ENCODE data around the gene KCNN3.

Gene KCNN3

DNA sequence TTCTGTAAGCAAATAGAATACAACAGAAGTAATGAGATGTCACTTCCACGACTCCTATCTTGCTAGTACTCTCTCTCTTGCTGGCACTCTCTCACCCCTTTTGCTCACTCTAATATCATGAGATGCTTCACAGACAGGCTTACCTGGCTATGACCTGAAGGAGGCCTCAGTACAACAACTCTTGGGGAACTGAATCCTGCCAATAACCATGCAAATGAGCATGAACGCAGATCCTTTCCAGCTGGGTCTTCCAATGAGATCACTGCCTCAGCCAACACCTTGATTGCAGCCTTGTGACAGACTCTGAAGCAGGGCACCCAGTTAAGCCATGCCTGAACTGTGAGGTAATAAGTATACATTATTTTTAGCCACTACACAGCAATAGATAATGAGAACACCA lies 209.0 kb downstream of the KCNN3 start:
- Histone ChIP-seq H3K9me2 (replicated peaks; ENCODE audit: insufficient read depth, low read length) (no peaks in the 10 kb centered on the region), H3K4me2 (ENCODE audit: low read depth, low read length) (no peak overlapping the region), H3K9ac (ENCODE audit: low read length) (no peak overlapping the region), H3K27me3 (replicated peaks; ENCODE audit: insufficient read depth, low read length) (no peaks in the 10 kb centered on the region; the same call in 1 of the 2 replicates), H3K36me3 (replicated peaks; ENCODE audit: insufficient read depth, low read length) (no peaks in the 10 kb centered on the region), H3K4me1 (ENCODE audit: low read length) (no peaks in the 10 kb centered on the region), H3K9me3 (replicated peaks; ENCODE audit: insufficient read depth, low read length) (no peaks in the 10 kb centered on the region), H3K4me3 (ENCODE audit: low read length) (no peak overlapping the region), H2AFZ (ENCODE audit: low read length) (no peak overlapping the region), H3F3A (ENCODE audit: insufficient read depth, low read length) (no peaks in the 10 kb centered on the region), H3K27ac (ENCODE audit: low read length) (no peak overlapping the region), H3K79me2 (ENCODE audit: low read length) (no peaks in the 10 kb centered on the region), H4K20me1 (ENCODE audit: insufficient read depth, low read length) (no peaks in the 10 kb centered on the region)
- TF ChIP-seq EZH2phosphoT487 (IDR thresholded peaks at IDR 0.05; ENCODE audit: low read length) (no peak), EZH2 (optimal IDR thresholded peaks at IDR 0.05; ENCODE audit: low read depth, low read length) (no peak)
- TF ChIP-seq, protein P1, sequence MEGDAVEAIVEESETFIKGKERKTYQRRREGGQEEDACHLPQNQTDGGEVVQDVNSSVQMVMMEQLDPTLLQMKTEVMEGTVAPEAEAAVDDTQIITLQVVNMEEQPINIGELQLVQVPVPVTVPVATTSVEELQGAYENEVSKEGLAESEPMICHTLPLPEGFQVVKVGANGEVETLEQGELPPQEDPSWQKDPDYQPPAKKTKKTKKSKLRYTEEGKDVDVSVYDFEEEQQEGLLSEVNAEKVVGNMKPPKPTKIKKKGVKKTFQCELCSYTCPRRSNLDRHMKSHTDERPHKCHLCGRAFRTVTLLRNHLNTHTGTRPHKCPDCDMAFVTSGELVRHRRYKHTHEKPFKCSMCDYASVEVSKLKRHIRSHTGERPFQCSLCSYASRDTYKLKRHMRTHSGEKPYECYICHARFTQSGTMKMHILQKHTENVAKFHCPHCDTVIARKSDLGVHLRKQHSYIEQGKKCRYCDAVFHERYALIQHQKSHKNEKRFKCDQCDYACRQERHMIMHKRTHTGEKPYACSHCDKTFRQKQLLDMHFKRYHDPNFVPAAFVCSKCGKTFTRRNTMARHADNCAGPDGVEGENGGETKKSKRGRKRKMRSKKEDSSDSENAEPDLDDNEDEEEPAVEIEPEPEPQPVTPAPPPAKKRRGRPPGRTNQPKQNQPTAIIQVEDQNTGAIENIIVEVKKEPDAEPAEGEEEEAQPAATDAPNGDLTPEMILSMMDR (IDR thresholded peaks at IDR 0.05; ENCODE audit: low read length), result peak; percentile 18
- peak; percentile 30 for DNase-seq

DNA sequence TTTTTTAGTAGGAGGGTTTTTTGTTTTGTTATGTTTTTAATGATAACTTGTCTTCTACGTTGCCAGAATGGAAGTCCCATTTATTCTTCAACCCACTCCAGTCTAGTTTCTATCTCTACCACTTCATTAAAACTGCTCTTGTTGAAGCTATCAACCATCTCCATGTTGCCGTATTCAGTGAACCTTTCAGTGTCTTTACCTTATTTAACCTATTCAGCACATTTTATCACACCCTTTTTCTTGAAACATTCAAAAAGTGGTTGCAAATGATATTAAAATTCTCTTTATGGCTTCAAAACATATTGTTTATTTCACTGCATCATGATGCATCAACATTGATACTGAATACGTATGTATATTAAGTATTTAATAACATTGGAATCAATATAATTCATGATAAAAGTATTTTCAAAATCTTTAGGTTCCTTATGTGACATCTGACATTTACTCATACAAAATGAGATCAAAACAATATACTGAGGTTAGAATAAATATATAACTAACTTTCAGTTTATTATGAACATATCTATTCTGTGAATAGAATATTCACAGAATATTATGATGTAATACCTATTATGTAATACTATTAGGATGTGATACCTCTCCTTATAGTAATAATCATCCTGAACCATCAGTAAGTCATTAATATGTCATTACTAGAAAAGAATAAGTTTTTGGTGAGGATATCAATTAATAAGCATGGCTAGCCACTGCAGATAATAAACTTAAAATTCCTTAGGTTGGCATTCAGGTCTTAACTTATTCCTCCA lies 210.1 kb downstream of the KCNN3 start:
- Histone ChIP-seq H3K9ac (ENCODE audit: low read length) (no peak overlapping the region), H2AFZ (ENCODE audit: low read length) (no peak overlapping the region), H3K79me2 (ENCODE audit: low read length) (no peaks in the 10 kb centered on the region), H3K4me3 (ENCODE audit: low read length) (no peak overlapping the region), H3K36me3 (replicated peaks; ENCODE audit: insufficient read depth, low read length) (no peaks in the 10 kb centered on the region), H3K27ac (ENCODE audit: low read length) (no peak overlapping the region), H3K9me2 (replicated peaks; ENCODE audit: insufficient read depth, low read length) (no peaks in the 10 kb centered on the region), H3K4me1 (ENCODE audit: low read length) (no peaks in the 10 kb centered on the region), H4K20me1 (ENCODE audit: insufficient read depth, low read length) (no peaks in the 10 kb centered on the region), H3K4me2 (ENCODE audit: low read depth, low read length) (no peak overlapping the region), H3F3A (ENCODE audit: insufficient read depth, low read length) (no peaks in the 10 kb centered on the region), H3K9me3 (replicated peaks; ENCODE audit: insufficient read depth, low read length) (no peaks in the 10 kb centered on the region), H3K27me3 (replicated peaks; ENCODE audit: insufficient read depth, low read length) (no peaks in the 10 kb centered on the region; the same call in 1 of the 2 replicates)
- DNase-seq, result no peak
- no peak for TF ChIP-seq EZH2 (optimal IDR thresholded peaks at IDR 0.05; ENCODE audit: low read depth, low read length)
- no peak for TF ChIP-seq EZH2phosphoT487 (IDR thresholded peaks at IDR 0.05; ENCODE audit: low read length)

DNA sequence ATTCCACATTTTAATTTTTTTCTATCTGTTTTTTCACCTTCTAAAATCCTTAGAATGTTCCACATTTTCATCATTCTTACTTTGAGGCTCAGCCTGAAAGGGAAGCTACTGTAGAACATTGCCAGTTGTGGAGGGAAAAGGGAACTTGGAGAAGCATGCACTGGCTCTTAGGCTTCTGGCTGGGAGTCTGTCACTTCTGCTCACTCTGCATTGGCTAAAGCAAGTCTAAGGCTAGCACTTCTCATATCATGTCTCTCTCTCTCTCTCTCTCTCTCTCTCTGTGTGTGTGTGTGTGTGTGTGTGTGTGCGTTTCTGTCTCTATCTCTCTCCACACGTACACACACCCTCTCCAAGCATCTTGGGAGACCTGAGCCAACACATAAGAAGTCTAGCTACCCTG lies 212.5 kb downstream of the KCNN3 start:
- Histone ChIP-seq H3K4me3 (ENCODE audit: low read length) (no peak overlapping the region), H3F3A (ENCODE audit: insufficient read depth, low read length) (no peaks in the 10 kb centered on the region), H2AFZ (ENCODE audit: low read length) (no peak overlapping the region), H3K27me3 (replicated peaks; ENCODE audit: insufficient read depth, low read length) (no peaks in the 10 kb centered on the region; the same call in 1 of the 2 replicates), H3K79me2 (ENCODE audit: low read length) (no peaks in the 10 kb centered on the region), H4K20me1 (ENCODE audit: insufficient read depth, low read length) (no peaks in the 10 kb centered on the region), H3K4me1 (ENCODE audit: low read length) (no peaks in the 10 kb centered on the region), H3K9me3 (replicated peaks; ENCODE audit: insufficient read depth, low read length) (0 out of 2 replicates have a peak, but pooled peaks cover 2% of the 10 kb centered on the region), H3K4me2 (ENCODE audit: low read depth, low read length) (no peak overlapping the region), H3K27ac (ENCODE audit: low read length) (no peak overlapping the region), H3K9me2 (replicated peaks; ENCODE audit: insufficient read depth, low read length) (no peaks in the 10 kb centered on the region), H3K9ac (ENCODE audit: low read length) (no peak overlapping the region), H3K36me3 (replicated peaks; ENCODE audit: insufficient read depth, low read length) (no peaks in the 10 kb centered on the region)
- no peak for TF ChIP-seq EZH2 (optimal IDR thresholded peaks at IDR 0.05; ENCODE audit: low read depth, low read length)
- TF ChIP-seq, protein P1 (IDR thresholded peaks at IDR 0.05; ENCODE audit: low read length), result no peak
- TF ChIP-seq EZH2phosphoT487 (IDR thresholded peaks at IDR 0.05; ENCODE audit: low read length), result no peak
- no peak for DNase-seq

DNA sequence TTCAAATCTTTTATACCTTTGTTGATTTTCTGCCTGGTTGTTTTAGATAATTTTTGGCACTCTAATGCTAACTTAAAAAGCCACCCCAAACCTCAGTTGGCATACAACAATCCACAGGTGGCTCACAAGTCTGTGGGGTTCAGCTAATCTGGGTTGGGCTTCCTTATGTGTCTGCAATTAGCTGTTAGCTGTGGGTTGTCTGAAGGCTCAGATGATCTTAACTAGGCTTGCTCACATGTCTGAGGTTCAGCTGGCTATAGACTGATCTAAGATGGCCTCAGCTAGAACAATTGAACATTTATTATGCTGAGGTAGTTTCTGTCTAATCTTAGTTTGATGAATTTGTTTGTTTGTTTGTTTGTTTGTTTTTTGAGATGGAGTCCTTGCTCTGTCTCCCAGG lies 217.2 kb downstream of the KCNN3 start:
- Histone ChIP-seq H3K9me2 (replicated peaks; ENCODE audit: insufficient read depth, low read length) (no peaks in the 10 kb centered on the region), H3K9me3 (replicated peaks; ENCODE audit: insufficient read depth, low read length) (0 out of 2 replicates have a peak, but pooled peaks cover 2% of the 10 kb centered on the region), H3K4me3 (ENCODE audit: low read length) (no peak overlapping the region), H3K27ac (ENCODE audit: low read length) (no peak overlapping the region), H3K4me1 (ENCODE audit: low read length) (no peaks in the 10 kb centered on the region), H3F3A (ENCODE audit: insufficient read depth, low read length) (no peaks in the 10 kb centered on the region), H4K20me1 (ENCODE audit: insufficient read depth, low read length) (no peaks in the 10 kb centered on the region), H3K9ac (ENCODE audit: low read length) (no peak overlapping the region), H3K4me2 (ENCODE audit: low read depth, low read length) (no peak overlapping the region), H3K36me3 (replicated peaks; ENCODE audit: insufficient read depth, low read length) (no peaks in the 10 kb centered on the region), H3K27me3 (replicated peaks; ENCODE audit: insufficient read depth, low read length) (no peaks in the 10 kb centered on the region; the same call in 1 of the 2 replicates), H2AFZ (ENCODE audit: low read length) (no peak overlapping the region), H3K79me2 (ENCODE audit: low read length) (no peaks in the 10 kb centered on the region)
- DNase-seq, result no peak
- TF ChIP-seq EZH2 (optimal IDR thresholded peaks at IDR 0.05; ENCODE audit: low read depth, low read length) (no peak), EZH2phosphoT487 (IDR thresholded peaks at IDR 0.05; ENCODE audit: low read length) (no peak)
- TF ChIP-seq, protein P1 (IDR thresholded peaks at IDR 0.05; ENCODE audit: low read length), result no peak
